ENCODE results near the gene SIGLEC14. TPM values are rescaled to one million over a fixed set of nuclear protein-coding genes. Genes with fewer than 3 reads are reported as not detected.
"Not testable (repeated sequence)": the region's sequence is repeated elsewhere in the genome, so short reads cannot be mapped to it uniquely, and the experiment has no call there.

SIGLEC14 gene
- 1.4 and 1.8 TPM in 2 replicates for total RNA-seq (2014; rRNA removed; shearing (Covaris generic))
- polyA plus RNA-seq (2015; cell fraction: cytosol; rRNA removed), result 0.50 and 0.90 TPM in 2 replicates
- polyA plus RNA-seq (2015; cell fraction: nucleus; rRNA removed), result 0.12 and 0.45 TPM in 2 replicates

DNA sequence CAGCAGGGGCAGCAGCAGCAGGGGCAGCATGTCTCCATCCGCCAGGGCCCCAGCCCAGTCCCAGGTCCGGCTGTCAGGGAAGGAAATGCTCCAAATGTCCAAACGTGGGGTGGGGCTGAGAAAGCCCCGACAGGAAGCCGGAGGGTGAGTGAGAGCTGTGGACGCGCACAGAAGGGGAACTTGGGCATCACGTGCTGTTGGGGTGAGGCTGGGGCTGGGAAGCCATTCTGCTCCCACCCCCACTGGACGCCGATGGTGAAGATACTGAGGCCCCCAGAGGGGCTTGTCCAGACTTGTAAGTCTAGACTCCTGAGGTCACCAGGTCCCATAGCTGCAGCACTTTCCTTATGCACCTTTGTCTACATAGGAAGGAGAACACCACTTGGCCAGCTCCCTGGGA, at the start of gene SIGLEC14:
Gene SIGLEC14 (minus strand): TSS at position 96 of the 400 bp plus-strand sequence. CDS start 66 bp downstream, at position 30.
- not testable (repeated sequence) for DNase-seq (ENCODE audit: low read depth)

GRCh38 chr19:51695702-51696315, 49.2 kb upstream of the SIGLEC14 start:
- no peak for DNase-seq (ENCODE audit: low read depth)

DNA sequence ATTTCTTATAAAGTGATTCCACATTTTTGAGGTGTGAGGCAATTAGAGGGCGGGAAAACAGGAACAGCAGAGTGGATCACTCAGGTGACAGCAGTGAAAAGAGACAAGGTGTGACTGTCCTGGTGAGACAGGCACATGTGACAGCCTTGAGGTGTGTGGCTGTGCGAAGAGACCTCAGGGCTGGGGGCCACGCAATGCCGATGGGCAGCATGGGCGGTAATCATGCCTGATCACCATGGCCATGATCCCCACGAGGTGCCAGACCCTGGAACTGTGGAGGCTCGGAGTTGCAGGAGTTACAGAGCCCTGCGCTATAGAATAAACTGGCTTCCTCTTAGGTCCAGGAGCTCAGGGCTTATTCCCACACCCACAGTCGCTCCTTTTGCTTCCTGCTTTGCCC, 48.5 kb upstream of the SIGLEC14 start:
- DNase-seq (ENCODE audit: low read depth), result no peak

DNA sequence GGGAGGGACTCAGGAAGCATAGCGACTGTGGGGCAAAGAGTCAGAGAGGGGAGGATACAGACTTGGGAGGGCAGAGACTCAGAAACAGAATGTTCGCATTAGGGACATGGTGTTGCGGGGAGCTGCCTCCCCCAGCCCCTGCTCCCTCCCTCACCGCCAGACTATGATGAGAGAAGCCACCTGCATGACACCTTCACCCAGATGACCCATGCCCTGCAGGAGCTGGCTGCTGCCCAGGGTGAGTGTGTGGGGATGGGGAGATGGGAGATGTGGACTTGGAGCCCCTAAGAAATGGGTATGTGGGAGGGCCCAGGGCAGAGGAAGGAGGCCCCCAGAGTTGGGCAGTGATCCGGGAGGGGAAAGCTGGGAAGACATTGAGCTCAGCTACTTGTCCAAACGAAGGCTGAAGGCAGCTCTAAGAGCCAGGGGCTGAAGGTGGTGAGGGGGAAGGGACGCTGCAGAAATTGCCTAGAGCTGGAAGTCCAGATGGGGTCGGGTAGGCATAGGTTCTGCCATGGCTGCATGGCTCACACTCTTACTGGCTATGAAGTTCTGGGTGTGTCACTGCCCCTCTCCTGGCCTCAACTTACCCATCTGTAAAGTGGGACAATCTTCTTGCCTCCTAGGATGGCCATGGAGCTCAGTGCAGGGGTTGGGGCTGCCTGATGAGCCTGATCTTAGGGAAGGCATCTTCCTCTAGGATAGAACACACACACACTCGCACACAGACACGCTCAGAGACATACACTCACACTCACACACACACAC, 47.9 kb upstream of the SIGLEC14 start:
- DNase-seq (ENCODE audit: low read depth), result no peak

- DNase-seq (ENCODE audit: low read depth), result no peak
Observed at GRCh38 chr19:51693819-51694218, 47.2 kb upstream of the SIGLEC14 start.

DNA sequence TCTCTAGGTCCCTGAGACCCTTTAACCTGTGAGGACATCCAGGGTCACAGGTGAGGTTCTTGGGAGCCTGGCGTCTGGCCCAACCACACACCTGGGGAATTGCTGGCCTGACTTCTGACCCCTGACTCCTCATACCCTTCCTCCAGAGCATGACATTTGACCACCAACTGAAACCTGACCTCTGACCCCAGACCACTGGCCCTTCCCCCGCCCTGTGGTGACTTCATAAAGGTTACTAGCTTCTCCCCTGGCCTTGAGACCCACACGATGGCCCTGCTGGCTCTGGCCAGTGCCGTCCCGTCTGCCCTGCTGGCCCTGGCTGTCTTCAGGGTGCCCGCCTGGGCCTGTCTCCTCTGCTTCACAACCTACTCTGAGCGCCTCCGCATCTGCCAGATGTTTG, 46.6 kb upstream of the SIGLEC14 start, which contains the start of gene SPACA6:
Gene SPACA6 (plus strand): TSS at position 71 of the 400 bp plus-strand sequence. CDS start 197 bp downstream, at position 268.
- DNase-seq (ENCODE audit: low read depth), result no peak

DNA sequence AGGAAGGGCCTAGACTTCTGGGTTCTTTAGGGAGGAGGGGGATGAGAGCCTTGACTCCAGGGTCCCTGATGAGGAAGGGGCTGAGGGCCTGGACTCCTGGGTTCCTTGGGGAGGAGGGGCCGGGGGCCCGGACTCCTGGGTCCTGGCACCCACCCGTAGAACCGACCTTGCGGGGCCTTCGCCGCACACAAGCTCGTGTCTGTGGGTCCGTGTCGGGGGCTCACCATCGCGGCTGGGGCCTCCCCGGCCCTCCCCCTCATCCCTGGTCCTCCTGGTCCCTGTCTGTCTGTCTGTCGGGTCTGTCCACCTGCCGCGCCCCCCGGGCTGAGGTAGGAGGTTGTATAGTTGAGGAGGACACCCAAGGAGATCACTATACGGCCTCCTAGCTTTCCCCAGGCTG, 45.8 kb upstream of the SIGLEC14 start:
- DNase-seq (ENCODE audit: low read depth), result no peak

- DNase-seq (ENCODE audit: low read depth), result no peak
Observed at GRCh38 chr19:51691584-51692428, 45.2 kb upstream of the SIGLEC14 start.

DNA sequence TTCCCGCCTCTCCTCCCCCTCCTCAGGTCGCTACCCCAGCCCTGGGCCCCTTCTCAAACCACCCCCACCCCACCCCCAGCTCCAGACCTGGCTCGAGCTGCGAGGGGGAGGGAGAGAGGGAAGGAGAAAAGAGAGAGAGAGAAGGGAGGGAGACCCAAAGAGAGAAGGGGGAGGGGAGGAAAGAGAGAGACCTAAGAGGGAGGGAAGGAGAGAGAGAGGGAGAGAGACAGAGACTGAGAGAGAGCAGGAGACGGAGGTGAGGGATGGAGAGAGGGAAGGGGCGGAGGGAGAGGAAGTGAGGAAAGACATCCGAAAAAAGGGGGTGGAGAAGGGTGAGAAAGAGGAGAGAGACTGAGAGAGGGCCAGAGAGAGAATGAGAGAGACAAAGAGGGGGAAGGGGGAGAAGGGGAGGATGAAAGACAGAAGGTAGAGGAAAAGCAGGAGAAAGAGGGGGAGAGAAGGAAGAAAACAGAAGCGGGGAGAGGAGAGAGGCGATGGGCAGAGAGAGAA, 44.5 kb upstream of the SIGLEC14 start:
- DNase-seq (ENCODE audit: low read depth), result no peak

DNA sequence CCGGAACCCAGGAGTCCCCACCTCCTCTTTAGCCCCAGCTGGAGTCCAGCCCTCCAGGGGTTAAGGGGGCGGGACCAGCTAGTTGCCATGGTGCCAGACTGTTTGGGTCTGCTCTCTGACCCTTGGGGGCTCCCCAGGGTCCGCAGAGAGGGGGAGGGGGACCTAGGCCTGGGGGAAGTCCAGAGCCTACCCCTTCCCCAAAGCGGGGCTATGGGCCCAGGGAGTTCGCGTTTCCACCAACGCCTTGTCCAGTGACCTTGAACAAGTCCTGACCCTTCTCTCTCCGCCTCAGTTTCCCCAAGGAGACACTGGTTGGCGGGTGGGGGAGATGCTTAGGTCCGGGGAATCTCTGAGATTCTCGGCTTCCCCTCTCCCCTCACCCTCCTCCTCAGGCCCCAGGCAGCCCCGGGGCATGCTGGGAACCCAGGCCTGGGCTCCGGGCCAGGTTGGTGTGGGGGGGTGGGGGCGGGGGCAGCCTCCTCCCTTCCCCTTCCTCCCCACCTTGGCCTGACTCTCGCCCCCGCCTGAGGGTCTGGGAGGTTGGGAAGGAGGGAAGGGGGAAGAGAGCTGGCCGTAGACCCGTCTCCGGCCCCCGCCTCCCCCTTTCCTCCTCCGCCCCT, 43.9 kb upstream of the SIGLEC14 start:
- peak; percentile 60 for DNase-seq (ENCODE audit: low read depth)

GRCh38 chr19:51689751-51690453, 43.3 kb upstream of the SIGLEC14 start:
- no peak for DNase-seq (ENCODE audit: low read depth)

DNA sequence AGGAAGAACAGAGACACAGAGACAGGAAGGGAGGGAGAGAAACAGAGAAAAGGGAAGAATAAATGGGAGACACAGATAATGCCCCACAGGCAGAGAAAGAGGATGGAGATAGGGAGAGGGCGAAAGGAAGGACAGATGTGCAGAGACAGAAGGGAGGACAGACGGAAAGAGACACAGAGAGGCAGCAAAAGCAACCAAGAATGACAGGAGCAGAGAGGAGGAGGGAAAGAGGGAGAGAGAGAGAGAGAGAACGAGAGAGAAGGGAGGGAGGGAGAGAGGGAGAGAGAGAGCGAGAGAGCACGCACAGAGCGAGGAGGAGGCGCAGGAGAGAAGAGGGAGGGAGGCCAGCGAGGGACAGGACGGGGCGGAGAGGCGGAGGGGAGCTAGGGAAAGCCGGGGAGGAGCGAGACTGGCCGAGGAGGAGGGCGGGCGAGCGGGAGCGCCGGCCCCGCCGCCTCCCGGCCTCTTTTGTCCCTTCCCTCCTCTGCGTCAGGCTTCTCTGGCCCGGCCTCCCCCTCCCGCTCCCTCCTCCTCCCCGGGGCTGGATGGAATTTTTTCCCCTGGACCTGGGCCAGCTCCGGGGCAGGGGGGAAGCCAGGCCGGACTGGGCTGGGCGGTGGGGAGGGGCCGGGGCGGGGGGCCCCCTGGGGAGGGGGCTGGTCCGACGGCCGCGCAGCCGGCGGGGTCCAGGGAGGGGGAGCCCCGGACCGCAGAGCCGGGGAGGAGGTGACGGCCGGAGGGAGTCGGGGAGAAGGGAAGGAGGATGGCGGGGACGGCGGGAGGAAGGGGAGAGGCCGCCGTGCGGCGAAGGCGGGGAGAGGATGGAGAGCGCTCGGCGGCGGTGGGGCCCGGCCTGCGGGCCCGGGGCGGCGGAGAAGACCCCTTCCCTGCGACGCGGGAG, 42.3 kb upstream of the SIGLEC14 start:
- DNase-seq (ENCODE audit: low read depth), result peak; percentile 95

DNA sequence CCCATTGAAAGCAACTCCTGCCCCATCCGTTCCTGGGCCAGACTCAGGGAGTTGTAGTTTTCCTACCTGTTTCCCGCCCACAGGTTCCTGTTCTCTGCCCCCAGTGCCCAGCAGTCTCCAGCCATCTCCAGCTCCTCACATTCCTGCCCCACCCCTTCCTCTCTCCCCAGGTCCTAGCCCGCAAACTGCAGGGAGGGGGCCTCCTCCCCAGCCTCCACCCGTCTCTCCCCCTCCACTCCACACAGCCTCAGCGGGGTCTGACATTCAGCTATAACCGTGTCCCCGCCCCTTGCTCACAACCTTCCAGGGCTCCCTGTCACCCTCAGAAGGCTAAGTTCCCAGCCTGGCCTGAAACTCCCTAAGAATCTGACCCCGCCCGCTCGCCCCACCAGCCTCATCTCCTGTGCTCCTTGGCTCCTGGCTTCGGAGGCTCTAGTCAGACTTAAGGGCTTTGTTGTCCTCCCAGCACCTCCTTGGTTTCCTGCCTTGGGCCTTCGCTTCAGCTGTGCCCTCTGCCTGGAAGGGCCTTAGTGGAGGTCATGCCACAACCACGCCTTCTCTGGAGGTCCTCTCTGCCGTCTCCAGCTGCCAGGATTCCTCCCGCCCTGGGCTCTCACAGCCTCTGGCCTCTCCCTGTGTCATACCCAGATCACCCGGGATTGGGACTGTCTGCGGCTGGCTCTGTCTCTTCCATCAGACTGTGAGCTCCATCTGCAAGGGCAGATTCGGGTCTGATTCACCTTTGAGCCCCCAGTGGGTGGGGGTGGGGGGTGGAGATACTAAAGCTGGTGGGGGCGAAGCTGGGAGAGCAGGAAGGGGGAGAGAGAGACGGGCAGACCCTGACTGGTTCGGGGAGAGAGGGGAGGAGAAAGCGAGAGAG, 41.4 kb upstream of the SIGLEC14 start:
- DNase-seq (ENCODE audit: low read depth), result peak; percentile 72

DNA sequence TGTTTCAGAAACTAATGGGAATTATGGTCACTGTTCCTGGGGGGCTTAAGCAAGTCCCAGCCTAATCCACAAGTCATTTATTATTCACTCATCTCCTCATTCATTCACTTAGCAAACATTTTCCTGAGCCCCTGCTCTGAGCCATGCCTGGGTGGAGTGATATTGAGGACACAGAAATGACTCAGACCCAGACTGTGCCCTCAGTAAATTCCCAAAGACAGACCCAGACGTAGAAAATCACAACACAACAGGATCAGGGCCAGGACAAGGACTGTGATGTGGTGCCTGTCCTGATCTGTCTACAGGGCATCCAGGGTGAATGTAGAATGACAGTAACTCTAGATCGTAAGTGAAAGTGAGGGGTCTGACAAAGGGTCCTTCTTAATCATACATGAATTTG, 39.5 kb upstream of the SIGLEC14 start:
- DNase-seq (ENCODE audit: low read depth), result no peak

GRCh38 chr19:51681286-51681941, 34.8 kb upstream of the SIGLEC14 start:
- no peak for DNase-seq (ENCODE audit: low read depth)

DNA sequence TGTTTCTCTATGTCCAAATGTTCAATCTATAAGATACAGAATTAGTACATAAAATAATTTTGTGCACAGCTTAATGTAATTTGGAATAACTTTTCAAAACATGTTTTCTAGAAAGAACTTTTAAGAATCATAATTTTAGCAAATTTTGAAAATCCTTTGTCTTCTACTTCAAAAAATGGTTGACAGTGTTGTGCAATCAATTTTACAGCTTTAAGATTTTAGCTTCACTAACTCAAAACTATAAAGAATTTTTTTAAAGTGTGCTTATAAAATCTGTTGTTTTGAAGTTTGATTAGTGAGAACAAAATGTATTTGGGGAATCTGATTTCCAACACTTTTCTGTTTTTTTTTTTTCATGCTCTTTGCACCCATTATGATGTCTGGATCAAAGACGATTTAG, 33.8 kb upstream of the SIGLEC14 start:
- no peak for DNase-seq (ENCODE audit: low read depth)

DNA sequence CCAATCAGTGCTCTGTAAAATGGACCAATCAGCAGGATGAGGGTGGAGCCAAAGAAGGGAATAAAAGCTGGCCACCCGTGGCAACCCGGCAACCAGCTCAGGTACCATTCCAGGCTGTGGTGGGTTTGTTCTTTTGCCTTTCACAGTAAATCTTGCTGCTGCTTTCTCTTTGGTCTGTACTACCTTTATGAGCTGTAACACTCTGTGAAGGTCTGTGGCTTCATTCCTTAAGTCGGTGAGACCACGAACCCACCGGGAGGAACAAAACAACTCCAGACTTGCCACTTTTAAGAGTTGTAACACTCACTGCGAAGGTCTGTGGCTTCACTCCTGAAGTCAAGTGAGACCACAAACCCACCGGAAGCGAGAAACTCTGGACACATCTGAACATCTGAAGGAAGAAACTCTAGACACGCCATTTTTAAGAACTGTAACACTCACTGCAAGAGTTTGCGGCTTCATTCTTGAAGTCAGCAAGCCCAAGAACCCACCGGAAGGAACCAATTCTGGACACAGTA, 30.0 kb upstream of the SIGLEC14 start:
- DNase-seq (ENCODE audit: low read depth), result no peak

Measured in HT1080 (cell line).